ENCODE data around the gene GRIK4. TPM values are rescaled to one million over a fixed set of nuclear protein-coding genes. Genes with fewer than 3 reads are reported as not detected.

The GRIK4 gene
- total RNA-seq, 1 experiment from 2014 or later, result 3.3 TPM

- TF ChIP-seq, protein P1, sequence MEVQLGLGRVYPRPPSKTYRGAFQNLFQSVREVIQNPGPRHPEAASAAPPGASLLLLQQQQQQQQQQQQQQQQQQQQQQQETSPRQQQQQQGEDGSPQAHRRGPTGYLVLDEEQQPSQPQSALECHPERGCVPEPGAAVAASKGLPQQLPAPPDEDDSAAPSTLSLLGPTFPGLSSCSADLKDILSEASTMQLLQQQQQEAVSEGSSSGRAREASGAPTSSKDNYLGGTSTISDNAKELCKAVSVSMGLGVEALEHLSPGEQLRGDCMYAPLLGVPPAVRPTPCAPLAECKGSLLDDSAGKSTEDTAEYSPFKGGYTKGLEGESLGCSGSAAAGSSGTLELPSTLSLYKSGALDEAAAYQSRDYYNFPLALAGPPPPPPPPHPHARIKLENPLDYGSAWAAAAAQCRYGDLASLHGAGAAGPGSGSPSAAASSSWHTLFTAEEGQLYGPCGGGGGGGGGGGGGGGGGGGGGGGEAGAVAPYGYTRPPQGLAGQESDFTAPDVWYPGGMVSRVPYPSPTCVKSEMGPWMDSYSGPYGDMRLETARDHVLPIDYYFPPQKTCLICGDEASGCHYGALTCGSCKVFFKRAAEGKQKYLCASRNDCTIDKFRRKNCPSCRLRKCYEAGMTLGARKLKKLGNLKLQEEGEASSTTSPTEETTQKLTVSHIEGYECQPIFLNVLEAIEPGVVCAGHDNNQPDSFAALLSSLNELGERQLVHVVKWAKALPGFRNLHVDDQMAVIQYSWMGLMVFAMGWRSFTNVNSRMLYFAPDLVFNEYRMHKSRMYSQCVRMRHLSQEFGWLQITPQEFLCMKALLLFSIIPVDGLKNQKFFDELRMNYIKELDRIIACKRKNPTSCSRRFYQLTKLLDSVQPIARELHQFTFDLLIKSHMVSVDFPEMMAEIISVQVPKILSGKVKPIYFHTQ (CRISPR knock-in tag; IDR thresholded peaks at IDR 0.05), result no peak
- no peak for TF ChIP-seq TP53 (CRISPR knock-in tag; IDR thresholded peaks at IDR 0.05)
- TF ChIP-seq ETV6 (CRISPR knock-in tag; IDR thresholded peaks at IDR 0.05), result no peak
These were observed 408.0 kb downstream of the GRIK4 start (continued) for GRCh38 chr11:120919566-120919965.

DNA sequence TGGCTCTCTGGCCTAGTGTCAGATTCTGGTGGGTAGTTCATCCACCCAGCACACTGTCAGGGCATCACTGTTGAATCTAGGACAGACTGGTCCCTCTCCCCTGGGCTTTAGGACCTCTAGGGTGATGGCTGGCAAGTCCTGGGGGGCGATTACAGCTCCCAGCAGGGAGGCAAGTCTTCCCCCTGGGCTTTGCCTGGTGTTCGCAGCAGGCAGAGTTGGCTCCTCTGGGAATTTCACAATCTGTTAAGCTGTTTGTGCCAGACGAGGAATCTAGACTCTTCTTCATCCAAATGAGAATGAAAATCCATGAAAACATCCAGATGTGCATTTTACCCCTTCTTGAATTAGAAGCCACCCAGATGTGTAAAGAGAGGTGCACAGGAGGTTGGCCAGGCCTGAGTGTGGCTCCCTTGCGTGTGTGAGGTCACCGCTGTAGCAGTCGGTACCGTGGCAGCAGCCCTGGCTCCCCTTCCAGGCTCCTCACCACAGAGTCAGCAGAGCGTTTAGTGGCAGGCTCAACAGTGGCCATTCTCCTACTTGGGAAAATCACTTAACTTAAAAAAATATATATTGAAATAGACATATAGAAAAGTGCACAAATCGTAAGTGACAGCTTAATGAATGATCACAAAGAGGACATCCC, 412.4 kb downstream of the GRIK4 start:
- ATAC-seq (no peak), DNase-seq (ENCODE audit: low spot score) (no peak)
- TF ChIP-seq ARID4B (CRISPR knock-in tag; IDR thresholded peaks at IDR 0.05; ENCODE audit: borderline replicate concordance) (no peak), ATF3 (CRISPR knock-in tag; conservative IDR thresholded peaks at IDR 0.05) (no peak), ZNF219 (CRISPR knock-in tag; IDR thresholded peaks at IDR 0.05; ENCODE audit: borderline replicate concordance) (no peak), ZNF423 (CRISPR knock-in tag; IDR thresholded peaks at IDR 0.05) (no peak), SMAD4 (CRISPR knock-in tag; IDR thresholded peaks at IDR 0.05) (no peak)
- TF ChIP-seq, protein P2, sequence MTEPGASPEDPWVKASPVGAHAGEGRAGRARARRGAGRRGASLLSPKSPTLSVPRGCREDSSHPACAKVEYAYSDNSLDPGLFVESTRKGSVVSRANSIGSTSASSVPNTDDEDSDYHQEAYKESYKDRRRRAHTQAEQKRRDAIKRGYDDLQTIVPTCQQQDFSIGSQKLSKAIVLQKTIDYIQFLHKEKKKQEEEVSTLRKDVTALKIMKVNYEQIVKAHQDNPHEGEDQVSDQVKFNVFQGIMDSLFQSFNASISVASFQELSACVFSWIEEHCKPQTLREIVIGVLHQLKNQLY (CRISPR knock-in tag; IDR thresholded peaks at IDR 0.05), result no peak
- TF ChIP-seq, protein P3, sequence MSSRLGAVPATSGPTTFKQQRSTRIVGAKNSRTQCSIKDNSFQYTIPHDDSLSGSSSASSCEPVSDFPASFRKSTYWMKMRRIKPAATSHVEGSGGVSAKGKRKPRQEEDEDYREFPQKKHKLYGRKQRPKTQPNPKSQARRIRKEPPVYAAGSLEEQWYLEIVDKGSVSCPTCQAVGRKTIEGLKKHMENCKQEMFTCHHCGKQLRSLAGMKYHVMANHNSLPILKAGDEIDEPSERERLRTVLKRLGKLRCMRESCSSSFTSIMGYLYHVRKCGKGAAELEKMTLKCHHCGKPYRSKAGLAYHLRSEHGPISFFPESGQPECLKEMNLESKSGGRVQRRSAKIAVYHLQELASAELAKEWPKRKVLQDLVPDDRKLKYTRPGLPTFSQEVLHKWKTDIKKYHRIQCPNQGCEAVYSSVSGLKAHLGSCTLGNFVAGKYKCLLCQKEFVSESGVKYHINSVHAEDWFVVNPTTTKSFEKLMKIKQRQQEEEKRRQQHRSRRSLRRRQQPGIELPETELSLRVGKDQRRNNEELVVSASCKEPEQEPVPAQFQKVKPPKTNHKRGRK (CRISPR knock-in tag; IDR thresholded peaks at IDR 0.05; ENCODE audit: borderline replicate concordance), result no peak
- H3K4me1 Mint-ChIP-seq, result peaks cover 7% of the 10 kb centered on the region
- H3K27me3 Mint-ChIP-seq (ENCODE audit: low read depth), result no peaks in the 10 kb centered on the region
- H3K4me3 Mint-ChIP-seq, result no peak overlapping the region
- POLR2A ChIA-PET, result no interaction called here
- CTCF ChIA-PET, result interaction anchor here (0.7 kb wide), 1 partner anchor 10 kb away, joined by 5 read pairs; no protein-coding TSS in a partner anchor
- H3K27ac Mint-ChIP-seq, result no peak overlapping the region
- H3K36me3 Mint-ChIP-seq, result no peaks in the 10 kb centered on the region
- no peaks in the 10 kb centered on the region for H3K9me3 Mint-ChIP-seq

GRCh38 chr11:120925944-120926343, 414.4 kb downstream of the GRIK4 start:
- no peaks in the 10 kb centered on the region for H3K27me3 Mint-ChIP-seq (ENCODE audit: low read depth)
- H3K4me3 Mint-ChIP-seq, result no peak overlapping the region
- no peaks in the 10 kb centered on the region for H3K36me3 Mint-ChIP-seq
- H3K27ac Mint-ChIP-seq, result no peak overlapping the region
- H3K9me3 Mint-ChIP-seq, result no peaks in the 10 kb centered on the region
- H3K4me1 Mint-ChIP-seq, result peaks cover 7% of the 10 kb centered on the region; the same call in 1 of the 2 replicates
- DNase-seq (ENCODE audit: low spot score) (no peak), ATAC-seq (no peak)
- ChIA-PET CTCF (interaction anchor here (1.0 kb wide), 1 partner anchor 13 kb away, joined by 3 read pairs; no protein-coding TSS in a partner anchor), POLR2A (no interaction called here)
- TF ChIP-seq SMAD4 (CRISPR knock-in tag; IDR thresholded peaks at IDR 0.05), result no peak
- no peak for TF ChIP-seq PRDM15 (CRISPR knock-in tag; IDR thresholded peaks at IDR 0.05)
- no peak for TF ChIP-seq AFF4 (CRISPR knock-in tag; IDR thresholded peaks at IDR 0.05; ENCODE audit: borderline replicate concordance)

All from WTC11 (cell line).